ENCODE measurements around the gene CISD3.

The CISD3 gene

DNA sequence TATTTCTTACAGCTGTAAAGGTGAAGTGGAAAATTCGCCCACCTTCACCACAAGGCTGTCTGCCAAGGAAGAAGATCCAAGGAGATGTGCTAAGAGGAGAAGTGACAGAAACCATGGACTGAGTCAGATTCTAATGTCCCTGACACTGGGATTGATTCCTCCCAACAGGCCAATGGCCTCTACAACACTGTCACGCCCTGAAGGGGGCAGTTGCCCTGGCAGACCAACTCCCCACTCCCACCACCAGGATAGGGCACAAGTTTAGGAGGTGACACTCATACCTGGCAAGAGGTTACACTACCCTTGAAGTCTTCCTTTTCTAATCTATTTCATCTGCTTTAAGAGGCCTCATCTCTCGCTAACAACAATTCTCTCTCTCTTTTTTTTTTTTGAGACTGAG lies 53.1 kb downstream of the CISD3 start:
- no peak for DNase-seq
